Measurements from ENCODE around the gene RPN2.

GRCh38 chr20:37270576-37271420 lies 91.7 kb downstream of the RPN2 start:
- no peak for TF ChIP-seq POLR2A (IDR thresholded peaks at IDR 0.05; ENCODE audit: low read length)
- no peak for TF ChIP-seq GATA1 (IDR thresholded peaks at IDR 0.05; ENCODE audit: low read depth, low read length)

Data from erythroblast (primary cell).